ENCODE data around the gene LCN10. TPM values are rescaled to one million over a fixed set of nuclear protein-coding genes. Genes with fewer than 3 reads are reported as not detected.

The LCN10 gene
- total RNA-seq, 1 experiment from 2014 or later: not detected

GRCh38 chr9:136695955-136696354, 46.8 kb downstream of the LCN10 start:
- Histone ChIP-seq H3K27me3 (ENCODE audit: low read length) (no peaks in the 10 kb centered on the region), H3K79me2 (ENCODE audit: low read length) (no peaks in the 10 kb centered on the region), H3K36me3 (ENCODE audit: low read depth, low read length) (no peaks in the 10 kb centered on the region), H3K9me3 (ENCODE audit: low read length) (no peaks in the 10 kb centered on the region), H3F3A (ENCODE audit: low read length, unreplicated experiment) (no peaks in the 10 kb centered on the region), H3K4me2 (ENCODE audit: low read length) (peak overlapping the region; percentile 64), H3K4me1 (ENCODE audit: insufficient read depth, low read length) (peaks cover 35% of the 10 kb centered on the region), H4K20me1 (ENCODE audit: low read length) (no peaks in the 10 kb centered on the region), H3K4me3 (ENCODE audit: low read length) (no peak overlapping the region), H3K9me2 (replicated peaks; ENCODE audit: low read length) (no peaks in the 10 kb centered on the region), H3K9ac (ENCODE audit: low read length) (no peak overlapping the region; the same call in 1 of the 2 replicates), H3K27ac (ENCODE audit: low read length) (peak overlapping the region; percentile 51), H2AFZ (ENCODE audit: low read length) (no peak overlapping the region)
- ChIA-PET POLR2A (ENCODE audit: unreplicated experiment) (no interaction called here), CTCF (interaction anchor here (0.9 kb wide), 1 partner anchor 52 kb away, joined by 3 read pairs; no protein-coding TSS in a partner anchor)
- DNase-seq: no peak
- no peak for ATAC-seq
- no TSS peak for BruUV-seq (replicated peaks)
- TF ChIP-seq EZH2phosphoT487 (IDR thresholded peaks at IDR 0.05; ENCODE audit: borderline replicate concordance, low read length) (no peak), EZH2 (IDR thresholded peaks at IDR 0.05; ENCODE audit: low read length, unreplicated experiment) (no peak), CTCF (conservative IDR thresholded peaks at IDR 0.05; ENCODE audit: low read depth, low read length) (no peak)
- intact Hi-C loops (cut with micrococcal nuclease): loop anchor here (2.0 kb wide), 1 partner anchor 25 kb away; no protein-coding TSS in a partner anchor

GRCh38 chr9:136695435-136695895, 47.3 kb downstream of the LCN10 start:
- Histone ChIP-seq H3K27ac (ENCODE audit: low read length) (peak overlapping the region; percentile 51), H4K20me1 (ENCODE audit: low read length) (no peaks in the 10 kb centered on the region), H3K9me2 (replicated peaks; ENCODE audit: low read length) (no peaks in the 10 kb centered on the region), H3F3A (ENCODE audit: low read length, unreplicated experiment) (no peaks in the 10 kb centered on the region), H3K4me1 (ENCODE audit: insufficient read depth, low read length) (peaks cover 35% of the 10 kb centered on the region), H3K79me2 (ENCODE audit: low read length) (no peaks in the 10 kb centered on the region), H2AFZ (ENCODE audit: low read length) (0 out of 2 replicates have a peak overlapping the region, but pooled peaks have one; percentile 1), H3K27me3 (ENCODE audit: low read length) (no peaks in the 10 kb centered on the region), H3K9me3 (ENCODE audit: low read length) (no peaks in the 10 kb centered on the region), H3K36me3 (ENCODE audit: low read depth, low read length) (no peaks in the 10 kb centered on the region), H3K4me3 (ENCODE audit: low read length) (no peak overlapping the region), H3K9ac (ENCODE audit: low read length) (no peak overlapping the region; the same call in 1 of the 2 replicates), H3K4me2 (ENCODE audit: low read length) (peak overlapping the region; percentile 64)
- ATAC-seq (peak; percentile 44), DNase-seq (peak; percentile 77)
- ChIA-PET CTCF (interaction anchor here (0.9 kb wide), 1 partner anchor 51 kb away, joined by 3 read pairs; no protein-coding TSS in a partner anchor), POLR2A (ENCODE audit: unreplicated experiment) (no interaction called here)
- BruUV-seq (replicated peaks): no TSS peak
- intact Hi-C loops (cut with micrococcal nuclease): loop anchor here (2.0 kb wide), 1 partner anchor 25 kb away; no protein-coding TSS in a partner anchor
- TF ChIP-seq EZH2 (IDR thresholded peaks at IDR 0.05; ENCODE audit: low read length, unreplicated experiment) (no peak), EZH2phosphoT487 (IDR thresholded peaks at IDR 0.05; ENCODE audit: borderline replicate concordance, low read length) (no peak), CTCF (conservative IDR thresholded peaks at IDR 0.05; ENCODE audit: low read depth, low read length) (no peak)

- intact Hi-C loops (cut with micrococcal nuclease): loop anchor here (2.0 to 5.0 kb wide), 2 partner anchors 24 to 208 kb away; no protein-coding TSS in a partner anchor
- H2AFZ ChIP-seq (ENCODE audit: low read length): no peak overlapping the region
- DNase-seq (no peak), ATAC-seq (no peak)
- no peak overlapping the region for H3K4me3 ChIP-seq (ENCODE audit: low read length)
- no peaks in the 10 kb centered on the region for H3K9me2 ChIP-seq (replicated peaks; ENCODE audit: low read length)
- peak overlapping the region; percentile 98; the same call in 1 of the 2 replicates for H3K27ac ChIP-seq (ENCODE audit: low read length)
- H3K36me3 ChIP-seq (ENCODE audit: low read depth, low read length): no peaks in the 10 kb centered on the region
- H3K9me3 ChIP-seq (ENCODE audit: low read length): no peaks in the 10 kb centered on the region
- peaks cover 35% of the 10 kb centered on the region for H3K4me1 ChIP-seq (ENCODE audit: insufficient read depth, low read length)
- no peaks in the 10 kb centered on the region for H3K27me3 ChIP-seq (ENCODE audit: low read length)
- H4K20me1 ChIP-seq (ENCODE audit: low read length): no peaks in the 10 kb centered on the region
- no TSS peak for BruUV-seq (replicated peaks)
- ChIA-PET CTCF (no interaction called here), POLR2A (ENCODE audit: unreplicated experiment) (no interaction called here)
- no peak overlapping the region; the same call in 1 of the 2 replicates for H3K9ac ChIP-seq (ENCODE audit: low read length)
- H3K79me2 ChIP-seq (ENCODE audit: low read length): no peaks in the 10 kb centered on the region
- TF ChIP-seq EZH2 (IDR thresholded peaks at IDR 0.05; ENCODE audit: low read length, unreplicated experiment) (no peak), EZH2phosphoT487 (IDR thresholded peaks at IDR 0.05; ENCODE audit: borderline replicate concordance, low read length) (no peak), CTCF (conservative IDR thresholded peaks at IDR 0.05; ENCODE audit: low read depth, low read length) (no peak)
- H3K4me2 ChIP-seq (ENCODE audit: low read length): peak overlapping the region; percentile 81
- H3F3A ChIP-seq (ENCODE audit: low read length, unreplicated experiment): no peaks in the 10 kb centered on the region
Measured at GRCh38 chr9:136694872-136695247, 47.9 kb downstream of the LCN10 start.

All from PC-3 (cell line).